CD4-positive, alpha-beta T cell treated with Interleukin-15 for 1 hour (primary cell): ENCODE measurements around the gene PRKG1.

Experiments used
- DNase-seq: peaks from one replicate; pipeline ENCODE4 v3.0.0-alpha.2; 2020

Gene PRKG1

GRCh38 chr10:51910596-51910995, 836.3 kb downstream of the PRKG1 start:
- DNase-seq: no peak

DNA sequence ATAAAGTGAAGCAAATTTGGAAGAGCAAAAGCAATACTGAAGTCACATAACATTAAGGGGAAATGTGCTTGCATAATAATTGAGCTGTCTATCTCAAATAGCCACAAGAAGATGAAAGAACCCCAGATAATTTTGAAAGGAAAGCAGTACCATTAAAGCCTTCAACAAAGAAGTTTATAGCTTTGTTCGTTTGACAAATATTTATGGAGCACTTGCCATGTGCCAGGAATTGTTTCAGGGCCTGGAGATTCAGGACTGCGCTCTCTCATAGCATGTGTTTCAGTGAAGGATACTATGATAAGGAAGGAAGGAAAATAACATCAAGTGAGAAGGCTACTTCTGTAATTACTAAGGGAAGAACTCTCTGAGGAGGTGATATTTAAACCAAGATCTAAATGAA, 837.4 kb downstream of the PRKG1 start:
- DNase-seq: no peak

DNA sequence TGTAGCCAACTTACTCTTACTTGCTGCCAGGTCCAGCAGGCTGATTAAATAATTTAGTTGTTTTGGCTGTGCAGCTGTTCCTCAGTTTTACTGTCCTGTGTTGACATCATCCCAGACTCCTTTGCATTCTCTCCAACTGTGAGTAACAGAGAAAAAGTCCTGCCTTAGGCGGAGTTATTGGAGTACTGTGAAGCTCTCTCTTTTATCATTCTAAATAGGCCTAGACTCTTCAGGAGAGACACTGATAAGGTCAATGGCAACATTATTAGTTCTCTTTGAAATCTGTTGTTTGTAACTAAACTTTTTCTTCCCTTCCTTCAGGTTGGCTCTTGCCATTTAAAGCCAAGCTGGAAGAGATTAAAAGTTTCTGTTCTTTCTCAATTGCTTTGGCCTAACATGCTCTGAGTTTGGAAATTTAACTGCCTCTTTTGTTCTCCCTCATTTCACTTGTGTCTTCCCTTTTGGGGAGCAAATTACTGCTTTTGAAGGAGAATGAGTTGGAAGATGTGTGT, 840.8 kb downstream of the PRKG1 start:
- DNase-seq: no peak

- DNase-seq: no peak
Observed at GRCh38 chr10:51918440-51918839, 844.2 kb downstream of the PRKG1 start.

DNA sequence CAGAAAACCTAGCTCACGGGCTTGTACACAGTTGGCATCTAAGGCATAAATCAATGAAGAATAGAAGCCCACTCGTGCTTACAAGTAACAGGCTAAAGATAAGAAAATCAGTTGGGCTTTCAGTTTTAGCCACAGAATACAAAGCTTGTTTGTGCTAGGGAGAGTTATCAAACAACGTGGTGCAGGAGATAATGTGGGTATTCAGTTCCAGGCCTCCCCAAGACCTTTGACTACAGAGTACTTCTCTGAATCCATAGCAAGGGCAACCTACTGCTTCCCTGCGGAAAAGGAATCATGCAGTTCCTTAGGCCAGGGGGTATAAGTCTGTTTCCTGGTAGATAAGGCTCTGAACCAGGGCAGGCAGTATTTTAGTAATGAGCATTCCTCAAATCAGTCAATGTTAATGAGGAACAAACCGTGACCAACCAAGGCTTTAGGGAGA, 844.6 kb downstream of the PRKG1 start:
- no peak for DNase-seq

DNA sequence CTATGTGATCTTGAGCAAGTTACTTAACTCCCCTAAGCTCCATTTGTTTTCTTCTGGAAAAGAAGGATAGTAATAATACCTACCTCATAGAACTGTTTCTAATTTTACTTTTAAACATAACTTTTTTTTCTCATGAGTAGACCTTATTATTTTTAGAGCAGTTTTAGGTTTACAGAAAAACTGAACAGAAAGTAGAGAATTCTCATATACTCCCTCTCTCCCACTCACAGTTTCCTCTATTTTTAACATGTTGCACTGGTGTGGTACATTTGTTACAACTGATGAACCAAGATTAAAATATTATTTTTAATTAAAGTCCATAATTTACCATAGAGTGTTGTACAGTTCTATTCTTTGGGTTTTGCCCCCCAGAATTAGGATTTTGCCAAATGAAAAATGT, 846.4 kb downstream of the PRKG1 start:
- no peak for DNase-seq

GRCh38 chr10:51924359-51924758, 850.1 kb downstream of the PRKG1 start:
- no peak for DNase-seq

GRCh38 chr10:51926337-51926736, 852.0 kb downstream of the PRKG1 start:
- no peak for DNase-seq

DNA sequence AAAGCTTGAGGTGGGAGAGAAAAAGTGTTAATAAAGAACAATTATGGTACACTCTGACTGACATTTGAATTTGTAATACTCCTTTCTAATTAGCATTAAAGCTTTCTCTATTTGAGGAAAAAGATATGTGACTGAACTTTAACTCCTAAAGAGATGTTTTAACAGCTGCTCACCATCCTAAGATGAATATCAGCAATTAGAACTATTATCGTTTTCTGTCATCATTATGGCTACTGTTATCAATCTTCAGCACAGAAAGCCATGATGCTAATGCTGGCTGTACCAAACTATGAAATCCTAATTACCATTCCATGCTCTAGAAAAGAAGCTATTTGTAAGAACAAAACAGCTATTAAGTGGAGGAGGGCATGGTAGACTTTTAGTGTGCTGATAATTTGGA, 853.9 kb downstream of the PRKG1 start:
- no peak for DNase-seq

DNA sequence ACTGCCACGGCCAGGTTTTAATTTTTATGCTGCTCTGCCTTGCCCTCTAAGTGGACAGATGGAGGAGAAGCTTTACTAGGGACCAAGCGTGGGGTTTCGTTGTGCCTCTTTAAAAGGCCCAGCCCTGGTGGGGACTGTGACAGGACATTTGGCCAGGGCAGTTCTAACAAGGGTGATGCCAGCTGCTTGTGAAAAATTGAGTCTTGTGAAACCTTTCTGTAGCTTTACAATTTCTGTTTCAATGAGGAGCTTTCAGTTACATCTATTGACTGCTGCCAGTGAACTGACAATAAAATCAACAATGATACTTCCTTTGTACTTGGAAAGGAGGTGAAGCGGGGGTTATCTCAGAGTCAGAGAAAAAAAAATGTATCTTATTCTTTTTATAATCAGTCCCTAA, 858.2 kb downstream of the PRKG1 start:
- no peak for DNase-seq

DNA sequence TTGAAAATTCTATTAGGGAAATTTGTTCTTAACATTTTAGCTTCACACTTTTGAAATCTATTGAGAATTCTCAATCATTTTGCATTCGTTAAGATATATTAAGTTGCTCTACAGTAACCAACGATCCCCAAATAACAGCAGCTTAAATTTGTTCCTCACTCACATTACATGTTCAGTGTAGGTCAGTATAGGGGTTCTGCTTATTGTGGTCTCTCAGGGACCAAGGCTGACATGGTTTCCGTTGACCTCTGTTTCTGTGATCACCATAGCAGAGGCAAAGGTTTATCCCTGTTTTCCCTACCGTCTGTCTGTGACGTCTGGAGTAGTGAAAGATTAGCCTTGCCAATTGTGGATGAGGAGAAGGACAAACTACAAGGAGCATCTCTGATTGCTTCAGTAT, 860.1 kb downstream of the PRKG1 start:
- no peak for DNase-seq

GRCh38 chr10:51935341-51935740, 861.1 kb downstream of the PRKG1 start:
- DNase-seq: no peak

GRCh38 chr10:51937308-51938140, 863.2 kb downstream of the PRKG1 start:
- no peak for DNase-seq

- no peak for DNase-seq
Observed at GRCh38 chr10:51950371-51950995, 876.2 kb downstream of the PRKG1 start.

- no peak for DNase-seq
Observed at GRCh38 chr10:51950996-51951555, 876.8 kb downstream of the PRKG1 start.

- DNase-seq: no peak
Observed at GRCh38 chr10:51951601-51952000, 877.3 kb downstream of the PRKG1 start.

- no peak for DNase-seq
Observed at GRCh38 chr10:51952056-51952455, 877.8 kb downstream of the PRKG1 start.

- DNase-seq: no peak
Observed at GRCh38 chr10:51955696-51956095, 881.4 kb downstream of the PRKG1 start.

DNA sequence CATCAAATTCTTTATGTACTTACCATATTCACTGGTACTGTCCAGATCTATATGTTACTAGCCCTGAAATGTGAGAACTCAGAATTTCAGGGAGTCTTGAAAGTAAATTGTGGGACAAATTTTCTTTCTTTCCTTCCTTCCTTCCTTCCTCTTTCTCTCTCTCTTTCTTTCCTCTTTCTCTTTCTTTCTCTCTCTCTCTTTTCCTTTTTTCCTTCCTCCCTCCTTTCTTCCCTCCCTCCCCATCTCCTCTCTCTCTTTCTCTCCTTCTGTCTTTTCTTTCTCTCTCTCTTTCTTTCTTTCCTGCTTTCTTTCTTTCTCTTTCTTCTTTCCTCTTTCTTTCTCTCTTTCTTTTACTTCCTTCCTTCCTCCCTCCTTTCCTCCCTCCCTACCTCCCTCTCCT, 882.5 kb downstream of the PRKG1 start:
- no peak for DNase-seq

DNA sequence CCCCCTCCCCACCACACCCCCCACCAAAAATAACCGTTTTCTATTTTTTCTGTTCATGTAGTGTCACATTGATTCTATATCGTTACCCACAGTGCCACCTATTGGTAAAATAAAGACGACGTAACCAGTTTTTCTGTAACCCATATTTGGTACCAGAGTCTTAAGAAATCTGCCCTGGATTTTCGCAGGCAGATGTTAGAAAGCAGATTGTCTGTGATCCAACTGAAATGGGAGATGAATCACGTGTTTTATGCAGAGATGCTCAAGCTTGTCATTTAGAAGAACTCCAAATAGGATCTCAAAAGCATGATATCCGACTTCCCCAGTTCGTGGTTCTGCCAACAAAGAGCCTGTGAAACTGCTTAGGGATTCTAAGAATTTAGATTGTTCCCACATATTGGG, 886.2 kb downstream of the PRKG1 start:
- DNase-seq: no peak

- no peak for DNase-seq
Observed at GRCh38 chr10:51961401-51961800, 887.1 kb downstream of the PRKG1 start.

DNA sequence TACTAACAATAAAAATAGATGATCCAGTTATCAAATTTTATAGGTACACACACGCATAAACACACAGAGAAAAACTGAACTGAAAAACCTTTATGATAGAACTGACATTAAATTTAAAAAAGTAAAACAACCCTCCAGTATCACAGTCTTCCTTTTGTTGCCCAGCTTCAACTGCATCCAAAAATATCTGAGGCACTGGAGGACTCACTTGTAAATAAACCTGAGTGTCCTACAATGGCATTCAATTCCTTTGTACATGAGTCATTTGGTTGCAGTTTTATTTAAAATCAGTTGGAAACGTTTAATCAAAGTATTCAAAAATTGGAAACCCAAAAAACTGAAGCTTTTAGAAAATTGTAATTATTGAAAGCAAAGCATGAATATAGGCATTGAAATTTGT, 890.3 kb downstream of the PRKG1 start:
- no peak for DNase-seq

GRCh38 chr10:51965451-51965850, 891.2 kb downstream of the PRKG1 start:
- no peak for DNase-seq

DNA sequence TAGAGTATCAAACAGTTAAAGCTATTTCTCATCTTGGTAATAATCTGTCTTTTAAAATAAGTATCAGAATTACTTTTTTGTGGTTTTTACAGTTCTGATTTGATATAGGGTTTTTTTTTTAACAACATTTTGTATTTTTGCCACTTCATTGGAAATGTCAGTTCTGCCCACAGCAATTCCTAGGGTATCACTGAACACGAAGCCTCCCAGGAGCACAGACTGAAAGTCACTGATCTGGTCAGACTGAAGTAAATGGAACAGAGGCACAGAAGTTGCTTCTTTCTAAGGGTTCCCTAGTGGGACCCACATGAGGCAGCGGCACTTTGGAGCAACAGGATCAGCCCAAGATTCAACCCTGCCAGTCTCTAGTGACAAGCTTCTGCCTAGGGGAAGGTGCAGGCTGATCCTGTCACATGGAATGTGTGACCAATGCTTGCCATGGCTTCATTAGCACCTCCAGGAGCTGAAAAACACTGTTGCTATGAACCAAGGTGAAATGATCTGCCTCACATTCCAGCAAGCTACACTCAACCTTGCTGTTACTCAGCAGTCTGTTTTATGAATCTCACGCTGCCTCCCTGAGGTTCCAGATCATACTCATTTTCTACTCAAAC, 898.6 kb downstream of the PRKG1 start:
- no peak for DNase-seq
